ENCODE results near the gene SLCO4C1. TPM values are rescaled to one million over a fixed set of nuclear protein-coding genes. Genes with fewer than 3 reads are reported as not detected.

The SLCO4C1 gene
- total and polyA plus RNA-seq, 2 of the 13 experiments (the other 11 are each of a cell fraction or from before 2014, with no cell fraction given) = 1.3 to 7.8 TPM

DNA sequence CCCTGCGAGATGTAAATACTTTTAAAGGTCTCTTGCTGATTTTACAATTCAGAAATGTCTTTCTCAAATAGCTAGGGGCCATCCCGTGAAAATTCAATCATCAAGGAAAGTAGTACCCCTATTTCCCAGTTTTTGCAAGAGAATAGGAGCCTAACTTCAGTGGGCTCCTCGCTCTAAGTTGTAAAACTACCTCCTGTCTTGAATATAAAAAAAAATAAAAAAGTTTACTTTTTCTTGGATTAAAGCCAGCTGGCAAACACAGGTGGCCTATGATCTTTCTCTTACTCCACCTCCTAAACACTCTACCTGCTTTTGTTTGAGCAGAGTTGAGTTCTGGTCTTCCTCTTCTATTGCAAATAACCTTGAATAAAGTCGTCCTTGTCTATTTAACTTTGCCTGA, 79.4 kb downstream of the SLCO4C1 start (continued):
- TF ChIP-seq DRAP1 (CRISPR knock-in tag; IDR thresholded peaks at IDR 0.05) (0 out of 2 replicates have a peak, but pooled peaks have one; percentile 18), FOXJ3 (CRISPR knock-in tag; IDR thresholded peaks at IDR 0.05; ENCODE audit: borderline replicate concordance) (peak; percentile 57; the same call in 1 of the 2 replicates), ZNF510 (CRISPR knock-in tag; IDR thresholded peaks at IDR 0.05; ENCODE audit: low read depth) (no peak), TCF7 (IDR thresholded peaks at IDR 0.05; ENCODE audit: low read depth) (peak; percentile 75), KLF16 (CRISPR knock-in tag; IDR thresholded peaks at IDR 0.05) (no peak), RARA (CRISPR knock-in tag; IDR thresholded peaks at IDR 0.05) (peak; percentile 20; the same call in 1 of the 2 replicates), ZNF234 (CRISPR knock-in tag; conservative IDR thresholded peaks at IDR 0.05) (no peak), PRMT3 (CRISPR knock-in tag; IDR thresholded peaks at IDR 0.05; ENCODE audit: borderline replicate concordance, low read depth) (no peak), GZF1 (CRISPR knock-in tag; IDR thresholded peaks at IDR 0.05) (no peak), ZNF367 (CRISPR knock-in tag; IDR thresholded peaks at IDR 0.05; ENCODE audit: borderline replicate concordance) (no peak), FOXA1 (IDR thresholded peaks at IDR 0.05) (no peak), FOXA1 (CRISPR knock-in tag; IDR thresholded peaks at IDR 0.05) (peak; percentile 39; the same call in 1 of the 2 replicates), SOX13 (IDR thresholded peaks at IDR 0.05) (0 out of 2 replicates have a peak, but pooled peaks have one; percentile 18), SOX13 (CRISPR knock-in tag; conservative IDR thresholded peaks at IDR 0.05 in 1 of 2, IDR thresholded peaks at IDR 0.05 in 1 of 2) (peak in 1 of 2 experiments; percentile 93; a peak in 2 of 4 replicates), RARG (CRISPR knock-in tag; IDR thresholded peaks at IDR 0.05; ENCODE audit: low read depth) (no peak), HOXD1 (CRISPR knock-in tag; IDR thresholded peaks at IDR 0.05) (no peak), PAXIP1 (CRISPR knock-in tag; conservative IDR thresholded peaks at IDR 0.05) (peak; percentile 84), CBX2 (IDR thresholded peaks at IDR 0.05; ENCODE audit: low read depth, low read length) (no peak), CBX2 (CRISPR knock-in tag; IDR thresholded peaks at IDR 0.05; ENCODE audit: low read depth) (no peak), ZNF816 (CRISPR knock-in tag; IDR thresholded peaks at IDR 0.05; ENCODE audit: borderline replicate concordance) (0 out of 2 replicates have a peak, but pooled peaks have one; percentile 29), NFRKB (IDR thresholded peaks at IDR 0.05) (no peak), TBX2 (CRISPR knock-in tag; IDR thresholded peaks at IDR 0.05; ENCODE audit: borderline replicate concordance) (peak; percentile 18; the same call in 1 of the 2 replicates)
- TF ChIP-seq, protein P1, sequence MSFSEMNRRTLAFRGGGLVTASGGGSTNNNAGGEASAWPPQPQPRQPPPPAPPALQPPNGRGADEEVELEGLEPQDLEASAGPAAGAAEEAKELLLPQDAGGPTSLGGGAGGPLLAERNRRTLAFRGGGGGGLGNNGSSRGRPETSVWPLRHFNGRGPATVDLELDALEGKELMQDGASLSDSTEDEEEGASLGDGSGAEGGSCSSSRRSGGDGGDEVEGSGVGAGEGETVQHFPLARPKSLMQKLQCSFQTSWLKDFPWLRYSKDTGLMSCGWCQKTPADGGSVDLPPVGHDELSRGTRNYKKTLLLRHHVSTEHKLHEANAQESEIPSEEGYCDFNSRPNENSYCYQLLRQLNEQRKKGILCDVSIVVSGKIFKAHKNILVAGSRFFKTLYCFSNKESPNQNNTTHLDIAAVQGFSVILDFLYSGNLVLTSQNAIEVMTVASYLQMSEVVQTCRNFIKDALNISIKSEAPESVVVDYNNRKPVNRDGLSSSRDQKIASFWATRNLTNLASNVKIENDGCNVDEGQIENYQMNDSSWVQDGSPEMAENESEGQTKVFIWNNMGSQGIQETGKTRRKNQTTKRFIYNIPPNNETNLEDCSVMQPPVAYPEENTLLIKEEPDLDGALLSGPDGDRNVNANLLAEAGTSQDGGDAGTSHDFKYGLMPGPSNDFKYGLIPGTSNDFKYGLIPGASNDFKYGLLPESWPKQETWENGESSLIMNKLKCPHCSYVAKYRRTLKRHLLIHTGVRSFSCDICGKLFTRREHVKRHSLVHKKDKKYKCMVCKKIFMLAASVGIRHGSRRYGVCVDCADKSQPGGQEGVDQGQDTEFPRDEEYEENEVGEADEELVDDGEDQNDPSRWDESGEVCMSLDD (CRISPR knock-in tag; IDR thresholded peaks at IDR 0.05; ENCODE audit: borderline replicate concordance) = no peak
- TF ChIP-seq, protein P2, sequence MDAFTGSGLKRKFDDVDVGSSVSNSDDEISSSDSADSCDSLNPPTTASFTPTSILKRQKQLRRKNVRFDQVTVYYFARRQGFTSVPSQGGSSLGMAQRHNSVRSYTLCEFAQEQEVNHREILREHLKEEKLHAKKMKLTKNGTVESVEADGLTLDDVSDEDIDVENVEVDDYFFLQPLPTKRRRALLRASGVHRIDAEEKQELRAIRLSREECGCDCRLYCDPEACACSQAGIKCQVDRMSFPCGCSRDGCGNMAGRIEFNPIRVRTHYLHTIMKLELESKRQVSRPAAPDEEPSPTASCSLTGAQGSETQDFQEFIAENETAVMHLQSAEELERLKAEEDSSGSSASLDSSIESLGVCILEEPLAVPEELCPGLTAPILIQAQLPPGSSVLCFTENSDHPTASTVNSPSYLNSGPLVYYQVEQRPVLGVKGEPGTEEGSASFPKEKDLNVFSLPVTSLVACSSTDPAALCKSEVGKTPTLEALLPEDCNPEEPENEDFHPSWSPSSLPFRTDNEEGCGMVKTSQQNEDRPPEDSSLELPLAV (CRISPR knock-in tag; conservative IDR thresholded peaks at IDR 0.05; ENCODE audit: low read depth) = no peak
